Measurements from ENCODE around the gene PLA2G4D.

Gene PLA2G4D

GRCh38 chr15:42048080-42048820, 46.1 kb downstream of the PLA2G4D start:
- DNase-seq = no peak

- no peak for DNase-seq
Measured at GRCh38 chr15:42046597-42046996, 47.8 kb downstream of the PLA2G4D start.

DNA sequence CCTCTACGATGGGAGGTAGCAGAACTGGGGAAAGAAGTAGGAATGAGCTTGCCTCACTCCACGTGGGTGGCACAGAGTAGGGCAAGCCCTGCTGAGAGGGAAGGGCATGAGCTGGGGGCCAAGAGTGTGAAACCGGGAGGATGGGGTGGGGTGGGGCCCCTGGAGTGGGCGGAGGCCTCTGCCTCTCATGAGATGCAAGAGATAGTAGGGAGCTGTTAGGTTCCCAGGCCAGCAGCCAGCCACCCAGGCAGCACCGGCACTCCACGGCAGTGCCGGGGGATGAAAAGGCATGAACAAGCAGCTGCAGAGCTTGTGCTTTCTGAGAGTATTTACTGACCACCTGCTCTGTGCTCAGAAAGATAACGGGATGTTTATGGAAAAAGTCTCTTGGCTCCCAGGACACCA, 49.1 kb downstream of the PLA2G4D start:
- no peak for DNase-seq

DNA sequence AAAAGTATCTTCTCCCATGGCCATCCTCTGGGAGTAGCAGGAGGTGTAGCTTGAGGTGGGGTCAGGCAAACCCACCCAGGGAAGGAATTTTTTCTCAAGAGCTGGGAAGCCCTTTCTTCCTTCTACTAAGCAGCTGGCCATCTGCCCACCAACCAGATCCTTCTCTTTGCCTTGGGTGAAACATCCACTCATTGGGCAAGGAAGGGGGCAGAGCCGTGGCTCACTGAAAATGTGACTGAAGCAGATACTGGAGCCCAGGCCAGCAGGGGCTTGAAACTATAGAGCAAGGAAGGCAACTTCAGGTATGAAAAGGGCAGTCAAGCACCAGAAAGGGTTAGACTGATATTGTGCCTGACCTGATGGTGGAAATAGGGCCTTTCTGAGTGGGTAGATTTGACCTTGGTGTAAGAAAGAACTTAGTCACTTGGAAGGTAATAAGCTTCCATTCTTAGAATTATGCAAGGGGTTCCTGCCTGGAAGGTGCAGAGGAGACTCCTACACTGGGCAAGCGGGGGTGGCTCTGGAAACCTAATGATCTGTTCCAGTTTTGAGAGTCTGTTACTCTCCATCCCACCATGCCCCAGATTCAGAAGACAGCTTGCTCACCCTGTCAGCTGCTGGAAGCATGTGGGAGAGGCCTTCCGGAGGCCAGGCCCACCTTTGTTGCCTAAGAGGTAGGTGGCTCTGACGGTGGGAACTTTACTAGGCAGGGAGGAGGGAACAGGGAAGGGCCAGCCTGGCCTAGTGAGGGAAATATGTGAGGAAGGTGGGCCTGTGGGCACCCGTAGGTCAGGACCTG, 51.6 kb downstream of the PLA2G4D start:
- DNase-seq = no peak

GRCh38 chr15:42038401-42038800, 56.0 kb downstream of the PLA2G4D start:
- no peak for DNase-seq

GRCh38 chr15:42037656-42038055, 56.7 kb downstream of the PLA2G4D start:
- no peak for DNase-seq

DNA sequence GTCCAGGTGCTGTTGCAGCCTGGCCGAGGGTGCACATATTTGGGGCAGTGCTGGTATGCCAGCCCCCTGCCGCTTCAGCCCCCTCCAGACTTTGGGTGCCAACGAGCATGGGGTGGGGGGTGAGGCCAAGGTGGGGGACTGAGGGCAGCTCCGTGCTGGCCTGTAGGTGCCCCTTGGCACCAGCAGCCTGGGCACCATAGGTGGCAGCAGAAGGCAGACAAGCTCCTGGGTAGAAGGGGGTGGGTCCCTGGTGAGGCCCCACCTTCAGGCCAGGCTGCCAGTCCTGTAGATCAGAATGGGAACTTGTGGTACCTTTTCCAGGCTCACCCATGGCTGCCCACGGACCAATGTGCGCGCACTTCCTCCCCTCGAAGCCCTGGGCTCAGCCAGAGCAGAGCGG, 57.4 kb downstream of the PLA2G4D start:
- DNase-seq = no peak

DNA sequence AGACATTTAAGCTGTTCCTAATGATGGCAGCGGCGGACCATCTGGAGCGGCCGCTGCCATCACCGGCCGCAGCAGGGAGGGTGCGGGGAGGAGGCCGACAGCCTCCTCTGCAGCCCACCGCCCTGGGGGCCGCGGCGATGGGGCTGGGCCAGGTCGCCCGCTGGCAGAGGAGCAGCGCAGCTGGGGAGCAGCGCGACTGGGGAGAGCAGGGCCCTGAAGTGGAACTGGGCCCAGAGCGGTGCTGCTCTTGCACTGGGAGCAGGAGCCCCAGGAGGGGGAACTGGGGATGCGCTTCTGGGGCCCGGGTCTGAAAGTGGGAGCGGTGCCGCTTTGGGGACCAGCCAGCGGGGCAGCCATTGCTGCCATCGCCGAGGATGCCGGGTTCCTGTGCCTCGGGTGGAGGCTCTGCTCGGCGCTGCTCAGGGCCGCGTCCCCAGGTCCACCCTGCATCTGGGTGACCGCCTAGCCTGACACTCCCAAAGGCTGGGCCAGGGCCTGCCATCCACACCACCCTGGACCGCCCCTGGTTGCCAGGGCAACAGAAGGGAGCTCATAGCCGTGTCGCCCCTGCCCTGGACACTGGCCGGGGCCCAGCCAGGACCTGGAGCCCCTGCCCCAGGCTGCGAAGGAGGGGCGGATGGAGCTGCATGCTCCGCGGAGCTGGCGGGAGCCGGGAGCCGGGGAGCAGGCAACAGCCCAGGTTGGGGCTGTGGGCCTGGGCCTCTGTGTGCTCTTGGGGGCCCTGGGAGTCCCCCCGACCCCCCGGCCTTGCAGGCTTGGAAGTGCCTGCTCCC, 58.1 kb downstream of the PLA2G4D start:
- DNase-seq = no peak

- peak; percentile 51 for DNase-seq
Measured at GRCh38 chr15:42035435-42035761, 59.0 kb downstream of the PLA2G4D start.

GRCh38 chr15:42034628-42035434, 59.5 kb downstream of the PLA2G4D start:
- no peak for DNase-seq

DNA sequence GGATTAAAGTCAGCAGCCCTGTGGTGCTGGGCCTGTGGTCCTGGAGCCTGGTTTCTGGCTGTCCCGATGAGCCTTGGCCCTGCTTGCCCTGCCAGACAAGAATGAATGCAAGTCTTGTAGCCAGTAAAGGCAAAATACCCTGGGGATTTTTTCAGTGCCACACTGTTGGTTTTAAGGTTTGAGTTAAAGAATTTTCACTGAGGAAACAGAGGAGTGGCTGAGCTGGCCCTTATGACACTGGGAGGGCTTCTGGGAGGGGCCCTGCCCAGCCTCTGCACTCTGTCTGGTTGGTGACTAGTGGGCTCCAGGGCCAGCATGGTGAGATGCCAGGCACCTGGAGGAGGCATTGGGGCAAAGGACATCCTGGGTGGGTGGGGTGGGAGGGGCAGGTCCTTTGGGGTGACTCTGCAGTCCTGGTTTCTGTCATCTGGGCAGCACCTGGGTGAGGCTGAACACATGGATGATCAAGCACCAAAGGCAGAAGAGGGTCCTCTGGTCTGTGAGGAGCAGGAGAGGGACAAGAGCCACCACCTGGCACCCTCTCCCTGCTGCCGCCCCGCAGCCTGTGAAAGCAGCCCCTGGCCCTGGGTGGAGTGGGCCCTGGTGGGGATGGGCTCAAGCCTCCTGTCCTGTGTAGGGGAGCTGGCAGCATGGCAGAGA, 61.0 kb downstream of the PLA2G4D start:
- DNase-seq = no peak

- no peak for DNase-seq
Measured at GRCh38 chr15:42032376-42033213, 61.8 kb downstream of the PLA2G4D start.

DNA sequence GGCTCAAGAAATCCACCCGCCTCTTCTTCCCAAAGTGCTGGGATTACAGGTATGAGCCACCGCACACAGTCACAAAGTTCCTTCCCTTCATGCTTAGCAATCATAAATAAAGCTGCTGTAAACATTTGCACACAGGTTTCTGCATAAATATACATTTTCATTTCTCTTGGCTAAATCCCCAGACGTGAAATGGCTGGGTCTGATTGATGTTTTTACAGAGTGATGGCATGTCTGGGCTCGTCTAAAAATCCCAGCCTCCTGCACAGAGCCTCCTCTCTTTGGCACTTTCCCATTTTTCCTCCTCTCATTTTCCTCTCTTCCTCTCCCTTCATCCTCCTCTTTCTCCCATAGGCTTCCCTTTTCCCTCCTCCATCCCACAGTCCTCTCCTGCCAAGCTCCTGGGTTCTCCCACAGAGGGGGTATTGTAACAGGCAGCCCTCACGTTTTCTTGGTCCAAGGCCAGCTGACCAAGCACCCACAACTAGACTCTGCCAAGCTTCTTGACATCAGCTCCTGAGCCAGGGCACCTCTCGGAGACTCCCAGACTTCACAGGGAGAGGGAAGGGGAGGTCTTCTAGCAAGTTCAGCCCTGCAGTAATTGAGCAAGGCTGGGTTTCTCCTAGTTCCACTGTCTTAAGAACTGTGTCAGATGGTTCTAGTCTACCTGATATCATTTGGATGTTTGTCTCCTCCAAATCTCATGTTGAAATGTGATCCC, 63.0 kb downstream of the PLA2G4D start:
- DNase-seq = no peak

DNA sequence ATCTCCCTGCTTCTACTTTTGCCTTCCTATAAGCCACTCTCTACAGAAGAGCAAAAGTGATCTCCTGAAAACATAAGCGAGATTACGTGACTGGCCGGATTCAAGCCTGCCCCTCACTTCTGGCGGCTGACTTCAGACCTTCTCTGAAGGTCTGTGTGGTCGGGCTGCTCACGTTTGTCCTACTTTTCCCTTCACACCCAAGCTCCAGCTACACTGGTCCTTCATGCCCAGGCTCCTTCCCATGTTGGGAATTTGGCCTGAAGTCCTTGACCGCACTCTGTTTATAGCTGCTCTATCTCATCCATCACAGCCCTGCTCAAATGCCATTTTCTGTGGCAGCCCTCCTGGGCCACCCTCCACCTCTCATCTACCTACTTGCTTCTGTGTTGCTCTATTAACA, 66.8 kb downstream of the PLA2G4D start:
- DNase-seq = no peak

DNA sequence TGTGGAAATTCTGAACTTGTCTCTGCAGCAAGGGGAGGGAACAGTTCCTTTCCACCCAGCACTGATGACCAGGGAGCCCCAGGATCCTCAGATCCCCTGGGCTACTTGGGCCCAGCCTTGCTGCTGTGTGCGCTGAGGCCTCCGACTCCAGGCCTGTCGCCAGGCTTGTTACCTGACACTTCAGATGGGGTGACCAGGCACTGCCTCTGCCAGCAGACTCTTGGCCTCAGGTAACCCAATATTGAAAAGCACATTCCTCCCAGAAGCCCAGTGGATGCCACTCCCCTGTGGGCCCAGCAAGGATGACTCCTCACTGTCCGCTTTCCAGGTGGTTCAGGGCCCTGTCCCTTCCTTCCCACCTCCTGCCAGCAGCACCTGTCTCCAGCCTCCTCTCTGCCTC, 70.1 kb downstream of the PLA2G4D start:
- no peak for DNase-seq

DNA sequence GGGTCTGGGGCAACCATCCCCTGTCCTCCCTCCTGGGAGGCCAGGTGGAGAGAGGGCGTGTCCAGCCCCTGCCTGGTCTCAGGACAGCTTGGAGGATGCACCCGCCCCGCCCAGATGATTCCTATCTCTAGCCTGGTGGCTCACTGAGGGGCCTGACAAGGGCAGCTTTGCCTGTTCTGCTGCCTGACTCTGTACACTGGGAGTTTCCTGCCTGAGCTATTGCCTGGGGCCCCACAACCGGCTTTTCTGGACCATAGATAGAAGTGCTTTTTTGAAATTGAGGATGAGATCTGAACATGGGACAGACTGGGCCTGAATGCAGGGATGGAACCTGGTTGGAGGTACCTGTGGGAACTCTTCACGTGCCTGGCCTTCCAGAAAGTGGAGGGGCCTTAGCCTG, 72.8 kb downstream of the PLA2G4D start:
- DNase-seq = no peak

GRCh38 chr15:42020713-42021273, 73.6 kb downstream of the PLA2G4D start, which contains the start of gene PLA2G4E:
TSS of gene PLA2G4E (minus strand) at chr15:42021042. CDS start at chr15:42021030, 12 bp downstream.
- DNase-seq = no peak

DNA sequence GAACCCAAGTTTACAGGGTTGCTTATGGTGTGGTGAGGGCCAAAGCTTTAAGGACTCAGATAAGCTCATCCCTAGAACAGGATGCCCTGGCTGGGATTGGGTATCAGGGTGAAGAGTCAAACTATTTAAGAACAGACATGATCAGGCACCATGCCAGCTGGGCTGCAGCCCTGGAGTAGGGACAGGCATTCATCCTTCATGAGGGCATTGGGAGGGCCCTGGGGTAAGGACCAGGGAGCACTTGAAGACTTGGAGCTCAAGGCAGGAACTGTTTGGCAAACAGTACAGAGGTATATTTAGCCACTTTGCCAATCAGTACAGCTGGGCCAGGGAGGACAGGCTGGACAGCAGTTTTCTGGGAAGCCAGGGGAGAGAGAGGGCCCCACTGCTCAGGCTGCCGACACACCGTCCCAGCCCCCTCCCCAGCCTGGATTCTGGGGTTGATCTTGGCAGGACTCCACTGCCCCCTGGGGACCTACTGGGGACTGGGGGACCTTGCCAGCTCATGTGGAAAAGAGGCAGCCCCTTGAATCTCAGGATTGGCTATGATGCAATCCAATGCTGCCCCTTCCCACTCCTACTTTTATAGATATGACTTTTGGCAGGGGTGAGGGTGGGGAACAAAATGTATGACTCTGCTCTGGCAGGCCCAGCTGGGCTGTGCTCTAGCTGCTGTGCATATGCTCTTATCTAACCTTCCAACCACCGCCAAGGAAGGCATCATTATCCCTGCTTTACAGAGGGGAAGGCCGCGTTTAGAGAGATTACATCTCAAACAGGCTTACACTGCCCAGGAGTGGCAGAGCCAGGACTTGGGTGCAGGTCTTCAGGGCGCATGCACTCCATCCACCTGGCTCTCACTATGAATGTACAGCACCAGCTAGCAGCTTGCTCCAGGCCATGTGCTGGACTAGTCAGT, 75.8 kb downstream of the PLA2G4D start:
- DNase-seq = no peak

All from HCEC 1CT (cell line).